KMS-11 (cell line): ENCODE results near the gene ZDHHC12.

ENCODE experiments used
- H2AFZ ChIP-seq: fragments of 200-600 bp; sonication (generic); 2 replicates; pipeline ENCODE4 v1.6.1; 2016; ENCODE audit warnings: antibody characterized with exemption, mixed run types, low read depth
- H3K27ac ChIP-seq: fragments of 200-600 bp; sonication (generic); 2 replicates; pipeline ENCODE4 v1.6.1; 2016; ENCODE audit warnings: mild to moderate bottlenecking, mixed run types
- H3K27me3 ChIP-seq: fragments of 200-600 bp; sonication (generic); 2 replicates; pipeline ENCODE4 v1.6.1; 2017; ENCODE audit warnings: mild to moderate bottlenecking, low read depth, mixed run types, moderate library complexity; ENCODE audit not compliant: insufficient read depth
- H3K36me3 ChIP-seq: fragments of 200-600 bp; sonication (generic); 2 replicates; pipeline ENCODE4 v1.6.1; 2017; ENCODE audit warnings: mild to moderate bottlenecking, mixed run types; ENCODE audit not compliant: insufficient read depth
- H3K4me1 ChIP-seq: fragments of 200-600 bp; sonication (generic); 2 replicates; pipeline ENCODE4 v1.6.1; 2016; ENCODE audit warnings: mild to moderate bottlenecking, low read depth, mixed run types; ENCODE audit not compliant: poor library complexity, severe bottlenecking
- H3K4me2 ChIP-seq: fragments of 200-600 bp; sonication (generic); 2 replicates; pipeline ENCODE4 v1.7.0; 2016; ENCODE audit warnings: mild to moderate bottlenecking, mixed run types
- H3K4me3 ChIP-seq: fragments of 200-600 bp; sonication (generic); IDR thresholded peaks from 2 replicates; pipeline ENCODE4 v1.6.1; 2017; ENCODE audit warnings: low read depth, low read length, mixed read lengths; ENCODE audit not compliant: insufficient read depth
- H3K79me2 ChIP-seq: fragments of 200-600 bp; sonication (generic); 2 replicates; pipeline ENCODE4 v1.6.1; 2016; ENCODE audit warnings: low read depth, mixed run types; ENCODE audit not compliant: insufficient read depth
- H3K9ac ChIP-seq: fragments of 200-600 bp; sonication (generic); 2 replicates; pipeline ENCODE4 v1.6.1; 2016; ENCODE audit warnings: mild to moderate bottlenecking, mixed run types
- H4K20me1 ChIP-seq: fragments of 200-600 bp; sonication (generic); 2 replicates; pipeline ENCODE4 v1.6.1; 2016; ENCODE audit warnings: mild to moderate bottlenecking, mixed run types; ENCODE audit not compliant: insufficient read depth
- CTCF ChIP-seq: fragments of 200-600 bp; sonication (generic); conservative IDR thresholded peaks from 2 replicates; pipeline ENCODE4 v1.6.1; 2017; ENCODE audit warnings: low read depth, mild to moderate bottlenecking, antibody characterized with exemption, low read length, moderate library complexity, mixed read lengths

The ZDHHC12 gene

GRCh38 chr9:128770286-128771030 is 46.5 kb upstream of the ZDHHC12 start:
- peak overlapping the region; percentile 37; the same call in 1 of the 2 replicates for H3K9ac ChIP-seq
- H3K36me3 ChIP-seq: no peaks in the 10 kb centered on the region
- no peak overlapping the region for H3K4me3 ChIP-seq
- no peaks in the 10 kb centered on the region for H3K27me3 ChIP-seq
- no peak for TF ChIP-seq CTCF
- peak overlapping the region; percentile 90 for H3K4me2 ChIP-seq
- H3K27ac ChIP-seq: no peak overlapping the region
- H3K4me1 ChIP-seq: peaks cover 11% of the 10 kb centered on the region
- H2AFZ ChIP-seq: no peak overlapping the region
- no peaks in the 10 kb centered on the region for H3K79me2 ChIP-seq
- no peaks in the 10 kb centered on the region for H4K20me1 ChIP-seq

DNA sequence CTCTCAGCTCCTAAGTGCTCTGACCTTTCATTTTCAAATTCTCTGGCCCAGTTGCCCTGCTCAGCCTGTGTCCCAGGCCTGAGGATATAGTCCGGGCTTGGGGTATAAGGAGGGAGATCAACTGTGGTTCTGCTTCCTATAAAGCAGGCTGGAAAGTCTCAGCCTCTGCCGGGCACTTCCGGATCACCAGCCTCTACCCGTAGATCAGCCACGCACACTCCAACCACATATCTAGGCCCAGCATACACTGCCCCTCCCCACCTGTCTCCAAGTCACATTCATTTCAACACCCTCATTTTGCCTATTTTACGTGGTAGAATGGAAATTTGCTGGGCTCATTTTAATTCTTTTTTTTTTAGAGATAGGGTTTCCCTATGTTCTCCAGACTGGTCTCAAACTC is 44.7 kb upstream of the ZDHHC12 start:
- no peaks in the 10 kb centered on the region for H3K79me2 ChIP-seq
- no peak for TF ChIP-seq CTCF
- H4K20me1 ChIP-seq: no peaks in the 10 kb centered on the region
- H3K9ac ChIP-seq: no peak overlapping the region
- H3K4me1 ChIP-seq: peaks cover 11% of the 10 kb centered on the region
- no peak overlapping the region for H3K27ac ChIP-seq
- no peak overlapping the region for H2AFZ ChIP-seq
- no peaks in the 10 kb centered on the region for H3K27me3 ChIP-seq
- H3K36me3 ChIP-seq: no peaks in the 10 kb centered on the region
- H3K4me2 ChIP-seq: no peak overlapping the region
- H3K4me3 ChIP-seq: no peak overlapping the region

- no peak for TF ChIP-seq CTCF
- no peak overlapping the region for H2AFZ ChIP-seq
- H3K27me3 ChIP-seq: no peaks in the 10 kb centered on the region
- no peak overlapping the region for H3K4me3 ChIP-seq
- H3K27ac ChIP-seq: no peak overlapping the region
- no peaks in the 10 kb centered on the region for H3K36me3 ChIP-seq
- H4K20me1 ChIP-seq: no peaks in the 10 kb centered on the region
- peaks cover 3% of the 10 kb centered on the region for H3K4me1 ChIP-seq
- H3K9ac ChIP-seq: no peak overlapping the region
- no peaks in the 10 kb centered on the region for H3K79me2 ChIP-seq
- no peak overlapping the region for H3K4me2 ChIP-seq
Measured at GRCh38 chr9:128765499-128765898, 41.6 kb upstream of the ZDHHC12 start.

DNA sequence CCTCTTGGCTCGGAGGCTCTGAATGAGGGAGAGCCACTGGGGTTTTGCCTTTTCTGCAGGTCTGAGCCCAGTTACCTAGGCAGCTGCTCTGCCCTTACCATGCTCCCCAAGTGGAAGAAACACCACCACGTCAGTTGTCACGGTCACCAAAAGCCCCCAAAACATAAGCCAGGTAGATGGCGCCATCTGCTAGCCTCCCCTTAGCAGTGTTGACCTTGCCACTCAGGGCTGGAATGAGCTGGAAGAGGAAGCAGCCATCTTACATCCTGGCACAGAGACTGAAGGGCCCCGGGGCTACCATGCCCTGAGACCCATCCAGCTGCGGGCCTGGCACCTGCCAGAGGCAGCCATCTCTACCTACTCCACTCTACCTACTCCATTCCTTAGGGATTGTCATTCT is 40.4 kb upstream of the ZDHHC12 start:
- Histone ChIP-seq H4K20me1 (no peaks in the 10 kb centered on the region), H3K27me3 (no peaks in the 10 kb centered on the region), H3K27ac (no peak overlapping the region), H3K36me3 (no peaks in the 10 kb centered on the region), H3K4me3 (no peak overlapping the region), H3K9ac (no peak overlapping the region), H3K4me1 (no peaks in the 10 kb centered on the region), H3K79me2 (no peaks in the 10 kb centered on the region), H3K4me2 (no peak overlapping the region), H2AFZ (no peak overlapping the region)
- no peak for TF ChIP-seq CTCF
